IMR-90 (cell line): ENCODE data around the gene RBMS3. TPM values are rescaled to one million over a fixed set of nuclear protein-coding genes. Genes with fewer than 3 reads are reported as not detected.

ENCODE experiments used
- ATAC-seq: fragments of 200-7000 bp; cut with Tn5 transposase; 2 replicates; pipeline ENCODE4 v1.9.1; 2020; ENCODE audit warnings: low read depth, mild to moderate bottlenecking, moderate library complexity
- BruUV-seq: library from RNA; stranded (reverse); fragments of 400-500 nt; replicated peaks from 2 replicates; lab custom pipeline; 2021; lab: Mats Ljungman, UMichigan
- CTCF ChIA-PET: fragments of 300-600 bp; formaldehyde crosslinking; extraction: SDS; loops from one replicate; lab custom pipeline; 2021; ENCODE audit warnings: antibody characterized with exemption; lab: Yijun Ruan, JAX
- POLR2A ChIA-PET: fragments of 300-600 bp; sonication (Branson Sonifier 250); formaldehyde crosslinking; loops from one replicate; lab custom pipeline; 2022; ENCODE audit warnings: antibody characterized with exemption; ENCODE audit not compliant: unreplicated experiment; lab: Charles Lee
- DNase-seq: peaks from one replicate; pipeline ENCODE4 v3.0.0; 2013
- H2AFZ ChIP-seq: replicated peaks from 2 replicates; pipeline ENCODE3; 2013; ENCODE audit warnings: low read length, mild to moderate bottlenecking; ENCODE audit not compliant: poor library complexity
- H2AK5ac ChIP-seq: 2 replicates; pipeline ENCODE4 v1.6.1; 2013; ENCODE audit warnings: low read depth, low read length, inconsistent platforms
- H2AK9ac ChIP-seq: replicated peaks from 2 replicates; pipeline ENCODE3; 2013; ENCODE audit warnings: mild to moderate bottlenecking, low read depth, low read length, moderate library complexity; ENCODE audit not compliant: poor library complexity
- H2BK120ac ChIP-seq: 2 replicates; pipeline ENCODE4 v1.6.1; 2013; ENCODE audit warnings: low read depth, low read length, inconsistent platforms
- H2BK15ac ChIP-seq: 3 replicates; pipeline ENCODE4 v1.6.1; 2013; ENCODE audit warnings: low read depth, low read length, inconsistent platforms
- H2BK20ac ChIP-seq: 2 replicates; pipeline ENCODE4 v1.6.1; 2013; ENCODE audit warnings: low read depth, mild to moderate bottlenecking, inconsistent platforms, low read length, moderate library complexity
- H2BK5ac ChIP-seq: 2 replicates; pipeline ENCODE4 v1.6.1; 2013; ENCODE audit warnings: mild to moderate bottlenecking, low read depth, low read length, inconsistent platforms; ENCODE audit not compliant: poor library complexity, severe bottlenecking
- H3K14ac ChIP-seq: replicated peaks from 2 replicates; pipeline ENCODE4 v1.6.1; 2013; ENCODE audit warnings: low read depth, low read length, inconsistent platforms
- H3K18ac ChIP-seq: 2 replicates; pipeline ENCODE4 v1.6.1; 2013; ENCODE audit warnings: low read depth, low read length, control low read depth
- H3K23ac ChIP-seq: 2 replicates; pipeline ENCODE4 v1.6.1; 2013; ENCODE audit warnings: low read depth, low read length, inconsistent platforms
- H3K27ac ChIP-seq: 2 replicates; pipeline ENCODE4 v1.5.1; 2013; ENCODE audit warnings: mild to moderate bottlenecking, control low read depth, low read length; ENCODE audit not compliant: insufficient read depth
- H3K27me3 ChIP-seq: 2 replicates; pipeline ENCODE4 v1.6.1; 2013; ENCODE audit warnings: low read length; ENCODE audit not compliant: control insufficient read depth, insufficient read depth
- H3K36me3 ChIP-seq: 2 replicates; pipeline ENCODE4 v1.6.1; 2013; ENCODE audit warnings: low read length, mixed read lengths; ENCODE audit not compliant: control insufficient read depth, insufficient read depth
- H3K4ac ChIP-seq: 2 replicates; pipeline ENCODE4 v1.6.1; 2013; ENCODE audit warnings: low read depth, low read length, inconsistent platforms
- H3K4me1 ChIP-seq: 2 replicates; pipeline ENCODE4 v1.6.1; 2013; ENCODE audit warnings: low read length, mixed read lengths; ENCODE audit not compliant: control insufficient read depth, insufficient read depth
- H3K4me2 ChIP-seq: 2 replicates; pipeline ENCODE4 v1.6.1; 2013; ENCODE audit warnings: low read depth, mild to moderate bottlenecking, control low read depth, low read length, moderate library complexity
- H3K4me3 ChIP-seq: 2 replicates; pipeline ENCODE4 v1.5.1; 2013; ENCODE audit warnings: low read depth, mild to moderate bottlenecking, control low read depth, low read length, moderate library complexity; ENCODE audit not compliant: insufficient read depth
- H3K56ac ChIP-seq: 2 replicates; pipeline ENCODE4 v1.6.1; 2013; ENCODE audit warnings: low read length, inconsistent platforms; ENCODE audit not compliant: insufficient read depth; ENCODE audit errors: extremely low read depth
- H3K79me1 ChIP-seq, 2 experiments: 2 replicates each; pipeline ENCODE4 v1.6.1; 2013; ENCODE audit warnings: low read length in 2 of 2, inconsistent platforms in 1 of 2, low read depth in 1 of 2
- H3K9ac ChIP-seq: 2 replicates; pipeline ENCODE4 v1.6.1; 2013; ENCODE audit warnings: low read depth, low read length, control low read depth
- H3K9me1 ChIP-seq: 2 replicates; pipeline ENCODE4 v1.6.1; 2013; ENCODE audit warnings: low read length, inconsistent platforms; ENCODE audit not compliant: insufficient read depth
- H3K9me3 ChIP-seq: 2 replicates; pipeline ENCODE4 v1.6.1; 2013; ENCODE audit warnings: low read length; ENCODE audit not compliant: control insufficient read depth, insufficient read depth
- H4K20me1 ChIP-seq: 2 replicates; pipeline ENCODE4 v1.6.1; 2013; ENCODE audit warnings: low read length, inconsistent platforms; ENCODE audit not compliant: insufficient read depth
- H4K5ac ChIP-seq: 2 replicates; pipeline ENCODE4 v1.6.1; 2013; ENCODE audit warnings: mild to moderate bottlenecking, low read depth, low read length, control low read depth
- H4K8ac ChIP-seq, 2 experiments: 2 replicates each; pipeline ENCODE4 v1.6.1; 2013; ENCODE audit warnings: low read depth in 2 of 2, low read length in 2 of 2, control low read depth in 1 of 2, inconsistent platforms in 1 of 2
- H4K91ac ChIP-seq: 2 replicates; pipeline ENCODE4 v1.6.1; 2013; ENCODE audit warnings: low read depth, low read length, inconsistent platforms; ENCODE audit not compliant: insufficient read depth
- FOS ChIP-seq: fragments of 150-350 bp; IDR thresholded peaks from 2 replicates; pipeline ENCODE4 v1.6.1; 2016; ENCODE audit warnings: low read depth, low read length
- RAD21 ChIP-seq: IDR thresholded peaks from 2 replicates; pipeline ENCODE4 v1.6.1; 2012; ENCODE audit warnings: low read length, improper control_type of control experiment
- SMC3 ChIP-seq: fragments of 150-350 bp; IDR thresholded peaks from 2 replicates; pipeline ENCODE4 v1.6.1; 2016; ENCODE audit warnings: low read depth, mild to moderate bottlenecking, antibody characterized with exemption, low read length, moderate library complexity
- WGBS, 2 experiments: methylation state at CpG; one replicate each; pipeline versions ENCODE4 v1.1.5 to v1.1.7; 2013; ENCODE audit warnings: missing lambda C conversion rate in 2 of 2; ENCODE audit not compliant: insufficient read length in 1 of 2; ENCODE audit errors: extremely low coverage in 2 of 2; 5-methylcytosine and 5-hydroxymethylcytosine counted together
- dilution Hi-C: fragments of 300-500 bp; cut with HindIII; formaldehyde crosslinking; loops from one replicate; pipeline ENCODE4 v1.14.3; 2018; ENCODE audit warnings: low sequenced_read_pairs; ENCODE audit not compliant: unreplicated experiment
- in situ Hi-C: fragments of 300-500 bp; cut with MboI; formaldehyde crosslinking; loops from 3 replicates; pipeline ENCODE4 v1.14.3; 2019; ENCODE audit warnings: low sequenced_read_pairs, inconsistent platforms, mixed read lengths
- intact Hi-C: fragments of 100-400 bp; cut with micrococcal nuclease; formaldehyde crosslinking; loops from 2 replicates; pipeline ENCODE4 v1.10.0; 2022
- polyA plus RNA-seq, 3 experiments: library from polyadenylated mRNA; depleted of rRNA; stranded (reverse); fragments of >200 nt; gene quantifications; 2 replicates each; pipeline ENCODE4 v1.2.3, GENCODE V29; 2012; ENCODE audit warnings: low replicate concordance in 1 of 3
- total RNA-seq: library from RNA; depleted of rRNA; stranded (reverse); fragments of >200 nt; gene quantifications from 2 replicates; pipeline ENCODE4 v1.2.3, GENCODE V29; 2012

RBMS3 gene
- total and polyA plus RNA-seq, 2 of the 4 experiments (the other 2 are of a cell fraction), result 15.2 to 127 TPM

DNA sequence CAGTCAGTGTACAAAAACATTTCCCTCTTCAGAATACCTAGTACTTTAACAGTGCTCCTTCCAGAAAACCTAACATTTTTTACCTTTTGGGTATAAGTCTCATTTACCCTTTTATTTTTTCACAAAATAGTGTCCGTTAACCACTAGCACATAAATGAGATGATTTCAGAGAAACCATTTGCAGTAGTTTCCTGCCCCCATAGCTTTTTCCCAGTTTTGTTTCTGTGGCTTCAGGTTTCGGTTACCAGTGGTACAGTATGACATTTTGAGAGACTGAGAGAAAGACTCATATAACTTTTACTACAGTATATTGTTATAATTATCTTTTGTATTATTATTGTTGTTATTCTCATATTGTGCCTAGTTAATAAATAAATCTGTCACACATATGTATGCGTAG lies 6.2 kb upstream of the RBMS3 start:
- ChIA-PET POLR2A (no interaction called here), CTCF (no interaction called here)
- Histone ChIP-seq H2AK9ac (no peak overlapping the region), H2BK120ac (no peak overlapping the region), H3K9me3 (no peaks in the 10 kb centered on the region), H3K23ac (no peak overlapping the region), H3K4me3 (no peak overlapping the region), H3K4me1 (peaks cover 5% of the 10 kb centered on the region), H3K18ac (no peak overlapping the region), H4K5ac (no peak overlapping the region), H3K36me3 (no peaks in the 10 kb centered on the region), H4K91ac (no peak overlapping the region), H3K4me2 (no peak overlapping the region), H3K56ac (no peak overlapping the region), H3K27me3 (no peaks in the 10 kb centered on the region), H3K9me1 (peaks cover 2% of the 10 kb centered on the region; the same call in 1 of the 2 replicates), H2BK5ac (no peak overlapping the region), H2AK5ac (no peak overlapping the region), H2BK15ac (no peak overlapping the region), H2BK20ac (no peak overlapping the region), H3K4ac (no peak overlapping the region), H3K9ac (no peak overlapping the region), H2AFZ (no peak overlapping the region), H4K8ac (no peak overlapping the region), H3K79me1 (peaks cover 9 to 13% of the 10 kb centered on the region in 2 experiments), H3K14ac (no peak overlapping the region), H4K20me1 (no peaks in the 10 kb centered on the region), H3K27ac (no peak overlapping the region)
- dilution Hi-C loops (no loop called here), in situ Hi-C loops (no loop called here), intact Hi-C loops (no loop called here)
- DNase-seq (no peak), ATAC-seq (no peak)
- no CpG with 5 or more reads among the region's 3 CpGs for WGBS, 2 experiments
- no TSS peak for BruUV-seq
- no peak for TF ChIP-seq RAD21
- TF ChIP-seq SMC3, result no peak
- no peak for TF ChIP-seq FOS
